ENCODE data around the gene TLE4.

TLE4 gene

DNA sequence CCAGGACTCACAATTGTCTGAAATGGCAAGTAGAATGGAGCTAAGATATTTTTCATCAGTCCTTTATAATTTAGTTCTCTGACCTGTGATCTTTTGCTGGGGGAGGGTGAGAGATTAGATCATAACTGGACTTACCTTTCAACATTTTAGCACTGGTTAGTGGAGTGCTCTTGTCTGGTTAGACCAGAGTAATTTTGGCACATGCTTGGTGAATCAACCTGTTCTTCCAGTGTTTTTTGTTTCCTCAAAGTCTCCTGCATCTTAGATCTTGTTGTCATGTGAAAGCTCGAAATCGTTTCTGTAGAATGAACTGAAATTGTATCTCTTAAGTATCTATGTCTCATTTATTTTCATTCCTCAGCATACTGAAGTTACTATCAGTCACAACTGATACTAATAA, 122.4 kb downstream of the TLE4 start:
- no peak for DNase-seq

DNA sequence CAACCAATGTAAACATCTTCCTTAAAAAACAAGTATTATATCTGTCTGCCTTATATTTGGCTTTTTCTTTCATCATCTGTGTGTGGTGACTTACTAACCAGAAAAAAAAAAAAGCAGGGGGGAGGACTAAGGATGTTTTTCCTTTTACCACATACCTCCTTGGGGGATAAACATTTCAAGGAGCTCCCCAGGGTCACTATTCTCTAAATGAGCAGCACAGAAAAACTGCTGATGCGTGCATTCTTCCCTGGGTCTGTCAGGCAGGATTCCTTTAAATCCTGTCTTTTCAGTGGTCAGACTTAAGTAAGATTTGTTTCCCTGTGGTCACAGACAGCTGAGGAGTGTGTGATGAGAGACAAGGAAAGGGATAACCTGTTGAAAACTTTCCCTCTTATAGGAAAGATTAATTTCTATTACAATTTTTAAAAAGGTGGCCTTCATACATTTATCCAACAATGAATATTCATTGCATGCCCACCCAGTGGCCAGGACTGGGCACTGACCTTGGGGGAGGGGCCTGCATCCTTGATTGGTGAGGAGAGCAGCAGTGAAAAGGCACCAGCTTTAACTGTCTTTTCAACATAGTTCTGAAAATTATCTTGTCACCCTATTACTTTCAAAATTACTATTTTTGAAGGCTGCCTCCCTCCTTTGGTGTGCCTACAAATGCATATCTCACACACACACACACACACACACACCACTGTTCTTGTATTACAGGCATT, 123.1 kb downstream of the TLE4 start:
- no peak for DNase-seq

DNA sequence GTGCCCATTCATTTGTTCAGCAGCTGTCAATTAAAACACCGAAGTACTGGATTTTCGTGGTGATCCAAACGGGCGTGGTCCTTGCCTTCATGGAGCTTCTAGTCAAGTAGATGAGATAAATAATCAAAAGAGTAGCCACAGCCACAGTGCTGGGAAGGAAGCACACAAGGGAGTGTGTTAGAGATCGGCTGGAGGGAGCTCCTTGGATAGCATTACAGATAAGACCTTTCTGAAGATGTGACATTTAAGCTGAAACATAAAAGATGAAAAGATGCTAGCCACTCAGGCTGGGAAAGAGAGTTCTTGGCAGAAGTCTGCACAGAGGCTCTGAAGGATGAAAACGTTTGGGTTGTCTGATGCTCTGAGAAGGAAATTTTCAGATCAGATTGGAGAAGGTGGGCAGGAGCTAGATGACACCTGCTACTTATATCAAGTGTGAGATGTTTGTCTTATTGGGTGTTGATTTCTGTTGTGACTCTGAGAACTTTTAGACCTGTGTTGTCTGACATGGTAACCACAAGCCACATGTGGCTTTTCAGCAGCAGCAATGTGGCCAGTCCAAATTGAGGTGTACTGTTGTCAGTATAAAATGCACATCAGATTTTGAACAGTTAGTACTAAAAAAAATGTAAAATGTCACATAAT, 123.9 kb downstream of the TLE4 start:
- DNase-seq = no peak

DNA sequence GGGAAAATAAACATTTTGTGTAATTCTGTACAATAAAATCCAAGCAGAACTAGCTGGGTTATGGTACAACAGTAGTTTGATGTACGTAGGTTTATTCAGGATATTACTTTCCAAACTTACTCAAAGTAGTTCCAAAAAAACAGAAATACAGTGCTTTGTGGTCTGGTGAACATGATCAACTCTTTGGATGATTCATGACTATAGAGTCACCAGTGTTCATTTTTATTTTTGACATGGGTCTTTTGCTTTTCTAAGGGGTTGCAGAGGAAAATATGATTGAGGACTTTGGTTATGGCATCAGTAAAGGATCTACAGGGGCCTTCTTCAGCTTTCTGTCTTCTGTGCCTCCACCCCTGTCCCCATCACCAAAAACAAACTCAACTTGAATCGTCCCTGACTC, 127.2 kb downstream of the TLE4 start:
- no peak for DNase-seq

DNA sequence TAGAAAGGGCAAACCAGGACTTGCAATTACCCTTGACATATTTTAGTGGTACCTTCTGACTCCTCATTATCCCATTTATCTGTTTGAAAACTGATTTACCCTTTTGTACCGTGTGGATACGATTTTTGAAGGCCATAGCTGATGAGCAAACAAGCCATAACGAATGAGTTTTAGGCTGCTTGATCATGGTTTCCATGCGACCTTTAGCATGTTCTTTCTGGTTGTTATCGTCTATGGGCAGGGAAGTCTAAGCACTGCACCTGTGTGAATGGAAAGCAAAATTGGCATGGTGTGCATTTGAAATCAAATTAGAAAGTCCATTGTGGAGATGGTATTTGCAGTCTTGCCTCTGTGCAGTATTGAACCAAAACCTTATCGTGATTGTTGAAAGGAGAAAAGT, 127.7 kb downstream of the TLE4 start:
- DNase-seq = no peak

DNA sequence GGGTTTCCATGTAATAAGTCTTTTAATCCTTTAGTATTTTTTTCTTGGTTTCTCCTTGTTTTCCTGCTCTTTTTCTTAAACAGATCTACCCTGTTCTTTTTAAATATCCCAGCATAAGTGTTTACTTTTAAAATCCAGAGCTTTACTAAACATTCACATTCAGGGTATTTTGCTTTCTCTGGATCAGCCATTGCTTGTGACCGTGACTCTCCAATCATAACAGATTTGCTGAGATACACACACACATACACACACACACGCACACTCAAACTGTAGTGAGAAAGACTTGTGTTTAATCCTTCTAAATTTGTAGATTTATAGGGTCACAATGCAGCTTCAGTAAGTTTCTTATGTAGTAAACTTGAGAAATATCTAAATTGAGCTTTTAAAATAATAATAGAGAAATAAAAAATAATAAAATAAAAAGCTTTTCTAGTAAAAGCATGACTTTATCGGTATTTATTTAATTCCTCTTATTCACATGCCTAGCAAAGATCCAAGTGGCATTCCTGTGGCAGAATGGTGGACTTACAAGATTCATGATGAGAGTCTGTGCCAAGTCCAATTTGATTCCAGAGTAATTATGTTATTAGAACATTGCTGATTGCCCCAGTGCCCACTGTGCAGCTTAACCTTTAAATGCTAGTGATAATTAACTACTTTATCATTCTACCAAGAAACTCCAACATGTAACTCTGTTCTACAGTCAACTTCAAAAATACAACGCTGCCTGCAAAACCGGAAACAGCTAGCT, 129.0 kb downstream of the TLE4 start:
- DNase-seq = no peak

DNA sequence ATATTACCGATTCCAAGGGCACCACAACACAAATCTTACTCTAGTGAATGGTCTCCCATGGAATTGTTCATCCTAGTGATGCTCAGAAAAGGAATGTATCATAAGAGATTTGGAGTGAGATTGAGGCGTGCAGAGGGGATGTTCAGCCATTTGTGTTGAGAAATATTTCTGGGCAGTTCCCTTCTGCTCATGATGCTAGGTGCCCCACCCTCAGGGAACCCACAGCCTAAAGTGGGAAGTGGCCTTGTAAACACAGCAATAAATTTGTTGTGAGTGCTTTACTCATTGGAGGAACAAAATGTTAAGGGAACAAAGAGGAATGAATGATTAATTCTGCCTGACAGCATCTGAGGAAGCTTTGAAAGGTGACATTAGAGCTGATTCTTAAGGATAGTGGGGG, 129.9 kb downstream of the TLE4 start:
- no peak for DNase-seq

DNA sequence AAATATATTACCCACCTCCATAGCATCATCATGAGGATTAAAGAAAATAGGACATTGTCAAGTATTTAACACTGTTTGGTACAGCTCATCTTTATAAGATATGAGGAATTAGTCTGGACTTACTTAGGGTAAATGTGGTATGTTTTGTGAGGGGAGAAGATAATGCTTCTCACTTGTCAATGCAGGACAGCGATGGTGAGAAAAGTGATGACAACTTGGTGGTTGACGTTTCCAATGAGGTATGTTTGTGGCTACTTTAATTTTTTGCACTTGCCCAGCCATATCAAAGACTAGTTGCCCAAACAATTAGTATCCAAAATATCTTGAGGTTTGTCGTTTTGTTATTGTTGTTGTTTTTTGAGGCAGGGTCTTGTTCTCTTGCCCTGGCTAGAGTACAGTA, 133.9 kb downstream of the TLE4 start:
- DNase-seq = no peak

DNA sequence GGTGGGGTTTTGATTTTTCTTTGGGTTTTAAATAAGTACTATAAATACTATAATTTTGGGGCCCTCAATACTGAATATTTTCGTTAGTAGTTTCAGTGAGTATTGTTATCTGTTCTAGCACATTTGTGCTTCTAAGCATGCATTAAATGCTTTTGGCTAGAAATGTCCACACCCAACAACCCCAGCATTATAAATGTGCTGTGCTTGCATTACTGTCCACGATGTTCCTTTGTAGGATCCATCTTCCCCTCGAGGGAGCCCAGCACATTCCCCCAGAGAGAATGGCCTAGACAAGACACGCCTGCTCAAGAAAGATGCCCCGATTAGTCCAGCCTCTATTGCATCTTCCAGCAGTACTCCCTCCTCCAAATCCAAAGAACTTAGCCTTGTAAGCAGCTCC, 134.7 kb downstream of the TLE4 start:
- no peak for DNase-seq

DNA sequence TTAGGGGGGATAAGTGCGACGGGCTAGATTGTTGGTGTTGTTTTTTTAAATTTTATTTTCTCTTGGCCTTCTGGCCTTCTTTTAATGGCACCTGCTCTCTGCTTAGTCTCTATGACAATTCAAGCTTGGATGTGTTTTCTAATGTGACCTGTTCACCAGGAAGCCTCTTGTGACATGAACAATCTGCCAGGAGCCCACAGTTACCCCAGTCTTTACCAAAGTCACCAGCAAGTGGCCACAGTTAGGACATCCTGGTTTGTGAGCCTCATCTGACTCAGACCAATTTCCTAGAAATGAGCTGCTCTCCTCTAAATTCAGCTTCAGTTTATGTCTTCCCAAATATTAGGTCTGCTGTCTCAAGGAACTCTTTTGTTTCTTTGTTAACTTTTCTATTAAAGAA, 135.8 kb downstream of the TLE4 start:
- no peak for DNase-seq

DNA sequence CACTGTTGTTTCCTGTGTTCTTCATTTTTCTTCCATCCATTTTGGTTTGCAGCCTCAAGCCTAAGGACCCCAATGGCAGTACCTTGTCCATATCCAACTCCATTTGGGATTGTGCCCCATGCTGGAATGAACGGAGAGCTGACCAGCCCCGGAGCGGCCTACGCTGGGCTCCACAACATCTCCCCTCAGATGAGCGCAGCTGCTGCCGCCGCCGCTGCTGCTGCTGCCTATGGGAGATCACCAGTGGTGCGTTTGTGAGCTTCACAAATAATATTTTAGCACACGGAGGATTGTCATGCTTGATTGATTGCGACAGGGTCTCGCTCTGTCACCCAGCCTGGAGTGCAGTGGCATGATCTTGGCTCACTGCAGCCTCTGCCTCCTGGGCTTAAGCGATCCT, 136.8 kb downstream of the TLE4 start:
- no peak for DNase-seq

DNA sequence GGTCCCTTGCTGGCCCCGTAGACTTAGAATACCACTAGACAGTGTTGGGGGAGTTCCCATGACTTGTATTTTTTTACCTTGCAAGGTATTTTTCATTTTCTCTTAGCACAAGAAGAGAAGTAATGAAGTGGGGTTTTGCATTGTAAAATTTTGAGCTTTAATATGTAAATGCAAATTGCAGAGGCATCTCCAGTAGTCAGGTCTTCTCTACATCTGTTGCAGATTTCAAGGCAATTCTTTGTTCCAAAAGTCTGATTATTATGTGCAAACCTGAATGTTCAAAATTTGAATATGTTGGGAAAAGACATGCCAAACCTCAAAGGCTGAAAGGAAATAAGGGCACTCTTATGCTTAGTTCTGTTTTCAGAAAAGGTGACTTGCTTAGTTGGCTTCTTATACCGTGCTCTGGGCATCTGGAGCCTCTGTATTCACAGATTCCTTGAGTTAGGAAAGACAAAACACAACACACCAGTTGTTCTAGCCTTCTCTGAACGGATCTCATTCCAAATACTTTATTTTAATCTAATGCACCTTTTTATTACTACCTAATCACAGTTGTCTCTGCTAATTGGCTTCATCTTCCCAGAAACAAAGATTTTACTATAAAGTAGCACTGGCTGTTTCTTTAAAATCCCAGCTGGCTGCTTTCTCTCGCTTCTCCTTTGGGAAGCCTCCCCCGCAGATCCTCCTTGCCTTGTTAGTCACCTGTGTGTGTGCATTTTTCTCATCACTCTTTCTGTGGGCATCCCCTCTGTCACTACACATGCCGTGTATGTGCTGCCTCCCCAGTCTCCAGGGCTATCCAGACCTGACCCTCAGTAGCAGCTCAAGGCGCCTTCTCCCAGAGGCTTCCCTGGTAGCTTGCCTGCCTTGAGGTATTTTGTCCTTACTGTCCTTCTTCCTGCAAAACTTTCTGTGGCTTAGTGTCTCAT, 138.2 kb downstream of the TLE4 start:
- no peak for DNase-seq

DNA sequence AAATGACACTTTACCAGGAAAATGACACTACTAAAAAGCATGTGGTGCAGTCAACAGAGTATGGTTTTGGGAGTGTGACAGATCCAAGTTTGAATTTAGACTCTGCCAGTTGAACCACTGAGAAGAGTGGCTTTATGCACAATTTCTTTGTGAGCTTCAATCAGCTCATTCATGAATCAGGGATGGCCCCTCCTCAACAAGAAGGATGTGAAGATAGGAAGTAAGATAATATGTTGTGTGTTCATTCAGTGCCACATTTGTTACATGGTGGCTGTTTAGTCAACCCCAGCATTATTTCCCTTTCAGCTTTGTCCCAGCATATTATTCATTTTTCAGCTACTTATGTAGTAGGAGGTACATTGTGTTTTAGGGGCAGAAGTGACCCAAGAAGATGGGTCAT, 140.1 kb downstream of the TLE4 start:
- DNase-seq = no peak

DNA sequence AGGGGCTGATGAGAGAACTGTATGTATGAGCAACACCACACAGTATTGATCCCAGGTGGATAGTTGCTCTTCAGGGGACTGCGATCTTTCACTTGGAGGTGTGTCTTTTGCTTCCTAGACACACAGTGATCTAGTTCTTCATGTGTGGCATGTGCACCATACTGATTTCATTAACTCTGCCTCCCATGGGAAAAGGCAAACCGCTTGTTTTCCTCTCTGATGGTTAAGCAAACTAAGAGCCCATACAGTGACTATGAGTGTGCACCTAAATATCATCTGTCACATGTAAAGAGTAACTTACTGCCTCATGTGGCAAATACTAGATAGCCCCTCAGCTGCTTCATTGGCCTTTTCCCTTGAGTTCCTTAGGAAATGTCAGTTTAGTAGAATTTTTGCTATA, 147.3 kb downstream of the TLE4 start:
- DNase-seq = no peak

DNA sequence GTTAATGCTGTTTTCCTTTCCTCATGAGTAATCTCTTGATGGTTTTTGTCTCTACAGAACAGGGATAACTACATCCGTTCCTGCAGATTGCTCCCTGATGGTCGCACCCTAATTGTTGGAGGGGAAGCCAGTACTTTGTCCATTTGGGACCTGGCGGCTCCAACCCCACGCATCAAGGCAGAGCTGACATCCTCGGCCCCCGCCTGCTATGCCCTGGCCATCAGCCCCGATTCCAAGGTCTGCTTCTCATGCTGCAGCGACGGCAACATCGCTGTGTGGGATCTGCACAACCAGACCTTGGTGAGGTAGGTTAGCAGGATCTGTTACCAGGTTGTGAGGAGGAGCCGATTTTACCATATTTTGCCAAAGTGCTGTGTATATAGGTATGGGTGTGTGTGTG, 148.2 kb downstream of the TLE4 start:
- no peak for DNase-seq

DNA sequence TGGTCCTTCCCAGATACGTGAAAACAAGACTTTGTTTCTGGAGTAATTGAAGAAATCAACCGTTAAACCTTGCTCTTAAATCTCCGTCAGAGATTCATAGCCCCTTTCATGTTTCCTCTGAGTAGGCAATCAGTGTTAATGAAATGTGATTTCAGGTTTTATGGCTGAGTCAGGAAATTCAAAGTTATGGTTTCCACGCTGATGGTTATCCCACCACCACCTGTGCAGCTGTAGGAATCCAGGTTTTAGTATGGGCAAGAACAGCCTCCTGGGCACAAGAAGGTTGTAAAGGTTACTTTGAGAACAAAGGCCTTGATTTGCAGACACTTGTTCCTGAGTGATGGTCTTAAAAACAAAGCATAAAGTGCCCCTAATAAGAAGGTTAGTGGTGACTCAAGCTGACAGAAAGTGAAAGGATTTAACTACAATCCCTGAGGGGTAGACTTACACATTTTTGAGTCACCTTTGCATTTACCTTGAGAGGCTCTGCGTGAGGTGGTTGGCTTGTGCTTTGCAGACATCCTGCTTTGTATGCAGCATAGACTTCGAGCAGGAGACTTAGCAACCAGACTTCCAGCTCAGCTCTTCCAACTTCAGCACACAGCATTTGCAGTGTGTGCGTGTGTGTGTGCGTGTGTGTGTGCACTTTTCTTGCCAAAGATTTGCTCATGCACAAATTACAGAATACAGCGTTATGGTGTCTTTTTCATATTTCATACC, 159.6 kb downstream of the TLE4 start:
- DNase-seq = no peak

DNA sequence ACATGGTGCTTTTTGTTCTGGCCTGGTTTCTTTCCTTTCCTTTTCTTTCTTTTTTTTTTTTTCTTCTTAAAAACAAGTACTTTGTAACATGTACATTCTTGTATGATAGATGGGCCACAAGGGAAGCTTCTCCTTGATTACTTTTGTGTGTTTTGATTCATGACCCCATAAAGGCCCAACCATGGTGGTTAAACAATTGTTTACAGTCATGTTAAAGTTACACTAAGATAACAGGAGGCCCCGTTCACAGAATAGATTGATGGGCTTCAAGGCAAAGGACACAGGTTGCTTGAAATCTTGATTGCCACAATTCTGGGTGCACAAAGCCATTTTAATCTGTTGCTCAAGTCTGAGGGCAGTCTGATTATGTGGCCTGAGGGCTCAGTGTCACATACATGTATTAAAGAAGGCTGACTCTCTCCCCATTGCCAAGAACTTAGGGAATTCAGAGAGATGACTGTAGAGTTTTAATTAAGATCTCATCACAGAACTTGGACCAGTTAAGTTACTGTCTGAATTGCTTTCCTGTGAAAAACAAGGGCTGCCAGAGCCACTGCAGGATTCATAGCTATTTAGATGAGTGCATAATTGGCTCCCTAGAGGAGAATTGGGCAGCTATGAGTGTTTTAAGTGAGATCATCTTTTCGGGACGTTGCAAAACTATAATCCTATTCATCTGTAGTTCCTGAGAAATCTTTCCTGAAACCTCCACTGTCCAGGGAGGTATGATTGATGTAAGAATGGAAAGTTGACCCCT, 163.4 kb downstream of the TLE4 start:
- no peak for DNase-seq

DNA sequence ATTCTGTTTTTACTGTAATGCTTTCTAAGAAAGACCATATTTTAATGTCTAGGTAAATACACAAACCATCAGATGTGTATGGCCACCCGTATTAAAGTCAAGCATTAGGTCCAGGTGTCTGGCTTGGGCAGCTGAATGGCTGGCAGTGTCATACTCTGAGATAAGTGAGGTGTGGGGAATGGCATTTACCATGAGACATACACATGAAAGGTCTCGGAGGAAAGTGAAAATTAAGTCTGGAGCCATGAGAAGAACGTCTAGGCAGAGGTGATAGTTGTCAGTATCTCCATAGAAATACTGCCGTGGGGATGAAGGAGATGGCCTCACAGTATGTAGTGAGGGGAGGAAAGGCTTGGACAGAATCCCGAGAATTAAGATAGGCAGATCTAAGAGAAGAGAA, 164.3 kb downstream of the TLE4 start:
- DNase-seq = no peak

DNA sequence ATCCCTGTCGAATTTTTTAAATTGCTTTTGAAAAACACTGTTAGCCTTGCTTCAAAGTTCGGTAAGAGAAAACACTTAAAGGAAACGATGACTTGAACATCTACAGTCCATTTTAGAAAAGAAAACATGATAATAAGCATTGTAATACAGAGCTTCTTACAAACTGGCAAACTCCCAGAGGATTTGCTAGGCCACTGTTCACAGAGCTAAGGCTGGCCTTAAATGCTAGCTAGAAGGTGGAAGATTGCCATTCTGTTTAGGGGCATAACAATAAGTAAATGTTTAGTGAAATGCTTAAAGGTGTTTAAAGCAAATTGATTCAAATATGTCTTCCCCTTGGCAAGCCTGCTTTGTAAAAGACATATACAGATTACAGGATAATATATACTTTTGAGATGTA, 169.6 kb downstream of the TLE4 start:
- no peak for DNase-seq

DNA sequence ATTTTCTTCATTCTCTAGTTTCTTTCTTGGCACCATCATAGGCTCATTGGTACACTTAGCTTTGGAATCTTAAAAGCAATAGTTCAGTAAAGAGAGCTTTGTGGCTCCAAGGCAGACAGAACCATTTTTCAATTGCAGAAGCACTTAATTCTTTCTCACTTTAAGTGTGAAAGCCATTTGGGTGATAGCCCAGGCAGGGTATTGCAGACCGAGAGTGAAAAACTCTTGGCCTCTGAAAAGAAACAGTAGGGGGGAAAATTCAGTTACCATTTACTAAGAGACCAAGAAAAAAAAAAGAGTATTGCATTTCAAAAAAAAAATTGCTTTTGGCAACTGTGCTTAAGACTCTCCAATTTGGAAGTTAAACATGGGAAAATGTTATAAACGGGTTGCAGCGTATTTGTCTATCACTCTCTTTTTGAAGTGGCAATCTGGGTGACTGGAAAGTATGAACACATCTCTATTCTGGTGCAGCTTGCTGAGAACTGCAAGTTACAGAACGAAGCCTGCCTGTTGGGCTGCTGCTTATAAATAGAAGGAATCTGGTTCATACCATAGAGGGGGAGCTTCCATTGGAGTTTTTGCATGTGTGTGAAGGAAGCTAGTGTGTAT, 170.5 kb downstream of the TLE4 start:
- no peak for DNase-seq

DNA sequence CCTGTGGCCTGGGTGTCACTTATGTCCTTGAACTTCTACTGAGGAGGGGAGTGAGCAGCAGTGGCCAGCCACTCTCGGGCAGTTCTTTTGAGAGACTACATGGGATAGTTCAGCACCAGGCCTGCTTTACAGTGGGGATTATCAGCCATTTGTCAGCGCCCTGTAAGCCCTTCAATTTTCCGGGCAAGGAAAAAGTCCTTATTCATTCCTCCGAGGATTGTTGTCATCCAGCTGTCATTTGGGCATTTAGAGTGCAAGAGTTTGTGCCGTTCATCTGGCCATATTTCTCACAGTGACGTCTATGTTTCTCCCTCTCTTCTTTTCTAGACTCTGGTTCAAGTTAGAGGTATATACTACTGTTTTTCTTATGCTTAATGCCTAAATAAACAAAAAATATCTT, 172.8 kb downstream of the TLE4 start:
- no peak for DNase-seq
